IgD-negative memory B cell (primary cell): ENCODE data around the gene ETV3. TPM values are rescaled to one million over a fixed set of nuclear protein-coding genes. Genes with fewer than 3 reads are reported as not detected.

Experiments used
- H3K27ac Mint-ChIP-seq, 3 donors: one replicate each; pipeline ENCODE4 v1.8.0; 2020 to 2022; ENCODE audit warnings: mild to moderate bottlenecking in 3 of 3, mixed read lengths in 3 of 3, moderate library complexity in 1 of 3
- H3K27me3 Mint-ChIP-seq: one replicate; pipeline ENCODE4 v1.8.0; 2021; ENCODE audit warnings: mixed read lengths
- H3K36me3 Mint-ChIP-seq: one replicate; pipeline ENCODE4 v1.8.0; 2020; ENCODE audit warnings: mild to moderate bottlenecking, mixed read lengths
- H3K4me1 Mint-ChIP-seq, 3 donors: one replicate each; pipeline ENCODE4 v1.8.0; 2020 to 2022; ENCODE audit warnings: mixed read lengths in 3 of 3, mild to moderate bottlenecking in 1 of 3
- H3K4me3 Mint-ChIP-seq, 4 donors: one replicate each; pipeline ENCODE4 v1.8.0; 2020 to 2022; ENCODE audit warnings: mild to moderate bottlenecking in 4 of 4, mixed read lengths in 4 of 4, moderate library complexity in 3 of 4
- H3K9me3 Mint-ChIP-seq, 3 donors: one replicate each; pipeline ENCODE4 v1.8.0; 2020 to 2021; ENCODE audit warnings: mixed read lengths in 3 of 3, mild to moderate bottlenecking in 1 of 3
- polyA plus RNA-seq: library from polyadenylated mRNA; unstranded; fragments of 300-500 nt; fragmentation: Illumina TruSeq; gene quantifications from one replicate; pipeline ENCODE4 v1.2.3, GENCODE V29; 2021

ETV3 gene
- polyA plus RNA-seq, 1 donor from 2014 or later, result 4.7 TPM

DNA sequence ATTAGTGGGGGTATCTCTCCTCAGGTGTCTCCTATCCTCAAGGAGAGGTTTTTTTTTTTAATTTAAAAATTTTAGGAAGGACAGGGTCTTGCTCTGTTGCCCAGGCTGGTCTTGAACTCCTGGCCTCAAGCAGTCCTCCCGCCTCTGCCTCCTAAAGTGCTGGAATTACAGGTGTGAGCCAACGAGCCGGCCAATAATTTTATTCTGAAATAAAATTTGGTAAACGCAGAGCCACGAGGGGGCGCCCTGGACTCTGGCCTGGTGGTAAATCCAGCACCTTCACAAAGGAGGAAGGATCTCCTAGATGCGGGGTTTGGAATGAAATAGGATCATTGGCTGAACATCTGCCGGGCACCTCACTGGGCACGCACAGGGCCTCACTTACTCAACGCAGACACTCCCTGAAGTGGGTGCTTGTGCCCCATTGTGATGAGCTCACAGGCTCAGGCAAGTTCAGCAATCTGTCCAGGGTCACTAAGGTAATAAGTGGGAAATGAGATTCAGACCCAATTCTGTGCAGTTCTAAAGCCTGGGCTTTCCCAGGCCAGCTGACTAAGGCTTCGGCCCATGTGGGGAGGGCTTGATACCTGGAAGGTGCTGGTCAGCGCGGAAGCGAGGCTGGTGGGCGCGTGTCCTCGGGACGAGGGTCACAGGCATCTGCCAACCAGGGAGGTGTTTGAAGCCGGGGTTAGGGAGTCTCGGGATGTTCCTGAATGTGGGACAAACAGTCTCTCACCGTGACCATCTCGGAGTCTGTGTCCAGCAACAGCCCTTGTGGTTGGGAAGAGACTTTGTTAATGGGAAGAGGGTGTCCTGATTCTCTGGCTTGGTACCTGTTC, 32.7 kb upstream of the ETV3 start:
- Mint-ChIP-seq H3K9me3 (no peaks in the 10 kb centered on the region), H3K27ac (peak overlapping the region in 1 of 3 donors; percentile 93), H3K36me3 (no peaks in the 10 kb centered on the region), H3K4me3 (no peak overlapping the region), H3K4me1 (peaks cover 0 to 4% (median 4%) of the 10 kb centered on the region in 3 donors), H3K27me3 (peaks cover 7% of the 10 kb centered on the region)

GRCh38 chr1:157168015-157168414, 29.8 kb upstream of the ETV3 start:
- no peak overlapping the region for H3K4me3 Mint-ChIP-seq
- H3K27me3 Mint-ChIP-seq, result peaks cover 10% of the 10 kb centered on the region
- H3K27ac Mint-ChIP-seq, result no peak overlapping the region
- H3K36me3 Mint-ChIP-seq, result no peaks in the 10 kb centered on the region
- no peaks in the 10 kb centered on the region for H3K9me3 Mint-ChIP-seq
- peaks cover 0 to 7% (median 6%) of the 10 kb centered on the region in 3 donors for H3K4me1 Mint-ChIP-seq

DNA sequence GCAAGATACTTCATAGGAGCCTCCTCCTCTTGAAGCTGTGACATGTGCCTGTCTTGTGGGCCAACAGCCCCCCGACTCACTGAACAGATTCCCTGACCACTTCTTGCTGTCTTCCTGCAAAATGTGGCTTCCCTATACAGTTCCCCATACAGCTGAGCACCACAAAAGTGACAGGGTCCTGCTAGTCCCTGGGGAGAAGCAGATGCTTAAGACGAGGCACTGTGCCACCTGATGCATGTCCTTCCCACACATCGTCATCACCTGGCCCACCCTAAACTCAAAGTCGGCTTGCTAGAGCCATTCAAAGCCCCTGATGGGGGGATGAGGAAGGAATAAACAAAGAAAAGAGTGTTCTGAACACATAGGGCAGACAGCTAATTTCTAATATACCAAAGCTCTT, 29.2 kb upstream of the ETV3 start:
- no peaks in the 10 kb centered on the region for H3K36me3 Mint-ChIP-seq
- H3K4me3 Mint-ChIP-seq, result no peak overlapping the region
- H3K27ac Mint-ChIP-seq, result no peak overlapping the region
- peaks cover 10% of the 10 kb centered on the region for H3K27me3 Mint-ChIP-seq
- peaks cover 0 to 7% (median 5%) of the 10 kb centered on the region in 3 donors for H3K4me1 Mint-ChIP-seq
- no peaks in the 10 kb centered on the region for H3K9me3 Mint-ChIP-seq

DNA sequence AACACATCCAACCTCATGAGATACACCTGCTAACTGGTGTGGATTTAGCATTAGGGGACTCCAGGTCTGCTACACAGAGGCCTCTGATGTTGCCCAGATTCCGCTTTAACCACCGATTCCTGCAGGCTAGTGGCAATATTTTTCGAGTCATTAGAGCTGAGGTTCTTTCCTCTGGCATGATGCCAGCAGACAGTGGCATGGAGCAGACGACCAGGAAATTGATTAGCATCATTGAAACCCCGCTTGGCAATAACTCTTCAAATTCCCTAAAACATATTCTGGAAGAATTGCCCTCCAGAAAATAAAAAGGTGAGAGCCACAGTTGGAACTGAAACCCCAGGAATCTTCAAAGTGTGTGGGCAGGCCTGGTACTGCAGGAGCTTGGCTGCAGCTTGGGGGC, 28.4 kb upstream of the ETV3 start:
- Mint-ChIP-seq H3K36me3 (no peaks in the 10 kb centered on the region), H3K27me3 (peaks cover 10% of the 10 kb centered on the region), H3K4me1 (peaks cover 0 to 7% (median 5%) of the 10 kb centered on the region in 3 donors), H3K27ac (no peak overlapping the region), H3K9me3 (no peaks in the 10 kb centered on the region), H3K4me3 (no peak overlapping the region)

GRCh38 chr1:157163273-157164127, 25.3 kb upstream of the ETV3 start:
- Mint-ChIP-seq H3K9me3 (no peaks in the 10 kb centered on the region), H3K27me3 (peaks cover 5% of the 10 kb centered on the region), H3K4me3 (peak overlapping the region in 1 of 4 donors; percentile 10), H3K36me3 (no peaks in the 10 kb centered on the region), H3K4me1 (peaks cover 0 to 7% (median 7%) of the 10 kb centered on the region in 3 donors), H3K27ac (peak overlapping the region in 2 of 3 donors; percentile 0 to 15)

GRCh38 chr1:157162345-157162744, 24.1 kb upstream of the ETV3 start:
- H3K36me3 Mint-ChIP-seq, result no peaks in the 10 kb centered on the region
- H3K4me3 Mint-ChIP-seq, result no peak overlapping the region
- no peaks in the 10 kb centered on the region for H3K9me3 Mint-ChIP-seq
- H3K4me1 Mint-ChIP-seq, result peaks cover 0 to 5% (median 3%) of the 10 kb centered on the region in 3 donors
- peaks cover 5% of the 10 kb centered on the region for H3K27me3 Mint-ChIP-seq
- H3K27ac Mint-ChIP-seq, result no peak overlapping the region

DNA sequence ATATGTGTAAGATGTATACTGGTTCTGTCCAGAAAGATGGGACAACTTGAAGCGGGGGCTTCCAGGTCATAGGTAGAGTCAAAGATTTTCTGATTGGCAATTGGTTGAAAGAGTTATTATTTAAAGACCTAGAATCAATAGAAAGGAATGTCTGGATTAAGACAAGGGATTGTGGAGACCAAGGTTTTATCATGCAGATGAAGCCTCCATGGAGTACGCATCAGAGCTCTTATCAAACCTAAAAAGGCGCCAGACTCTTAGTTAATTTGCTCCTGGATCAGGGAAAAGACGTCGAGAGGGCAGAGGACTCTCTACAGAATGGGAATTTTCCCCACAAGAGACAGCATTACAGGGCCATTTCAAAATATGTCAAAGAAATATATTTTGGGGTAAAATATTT, 23.7 kb upstream of the ETV3 start:
- Mint-ChIP-seq H3K27ac (no peak overlapping the region), H3K4me3 (no peak overlapping the region), H3K27me3 (peaks cover 9% of the 10 kb centered on the region), H3K4me1 (peaks cover 0 to 5% (median 3%) of the 10 kb centered on the region in 3 donors), H3K9me3 (no peaks in the 10 kb centered on the region), H3K36me3 (no peaks in the 10 kb centered on the region)

DNA sequence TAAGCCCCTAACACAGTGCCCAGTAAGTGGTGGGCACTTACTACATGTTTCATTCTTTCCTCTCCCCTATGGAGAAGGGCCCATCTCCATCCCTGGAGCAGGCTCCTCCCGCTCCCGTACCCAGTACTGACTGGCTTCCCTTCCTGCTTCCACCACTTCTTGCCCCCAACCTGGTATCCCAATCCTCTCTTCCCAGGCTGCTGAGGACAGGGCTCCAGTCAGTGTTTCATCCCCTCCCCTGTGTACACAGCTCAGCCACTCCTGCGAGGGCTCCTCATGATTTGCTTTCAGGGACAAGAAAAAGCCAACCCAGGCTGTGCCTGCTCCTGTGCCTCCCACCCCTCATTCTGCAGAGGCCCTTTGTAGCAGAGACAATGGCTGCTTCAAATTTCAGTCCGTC, 20.8 kb upstream of the ETV3 start:
- peaks cover 0 to 10% (median 5%) of the 10 kb centered on the region in 3 donors for H3K4me1 Mint-ChIP-seq

GRCh38 chr1:157157501-157158190, 19.5 kb upstream of the ETV3 start:
- H3K36me3 Mint-ChIP-seq, result peaks cover 2% of the 10 kb centered on the region
- H3K9me3 Mint-ChIP-seq, result no peaks in the 10 kb centered on the region
- peaks cover 0 to 7% (median 2%) of the 10 kb centered on the region in 3 donors for H3K4me1 Mint-ChIP-seq
- H3K4me3 Mint-ChIP-seq, result peak overlapping the region in 1 of 4 donors; percentile 22
- no peak overlapping the region for H3K27ac Mint-ChIP-seq
- H3K27me3 Mint-ChIP-seq, result peaks cover 11% of the 10 kb centered on the region

More for the DNA sequence above, 20.8 kb upstream of the ETV3 start:
- no peaks in the 10 kb centered on the region for H3K9me3 Mint-ChIP-seq
- H3K4me3 Mint-ChIP-seq, result no peak overlapping the region
- no peak overlapping the region for H3K27ac Mint-ChIP-seq
- peaks cover 16% of the 10 kb centered on the region for H3K27me3 Mint-ChIP-seq
- peaks cover 1% of the 10 kb centered on the region for H3K36me3 Mint-ChIP-seq

DNA sequence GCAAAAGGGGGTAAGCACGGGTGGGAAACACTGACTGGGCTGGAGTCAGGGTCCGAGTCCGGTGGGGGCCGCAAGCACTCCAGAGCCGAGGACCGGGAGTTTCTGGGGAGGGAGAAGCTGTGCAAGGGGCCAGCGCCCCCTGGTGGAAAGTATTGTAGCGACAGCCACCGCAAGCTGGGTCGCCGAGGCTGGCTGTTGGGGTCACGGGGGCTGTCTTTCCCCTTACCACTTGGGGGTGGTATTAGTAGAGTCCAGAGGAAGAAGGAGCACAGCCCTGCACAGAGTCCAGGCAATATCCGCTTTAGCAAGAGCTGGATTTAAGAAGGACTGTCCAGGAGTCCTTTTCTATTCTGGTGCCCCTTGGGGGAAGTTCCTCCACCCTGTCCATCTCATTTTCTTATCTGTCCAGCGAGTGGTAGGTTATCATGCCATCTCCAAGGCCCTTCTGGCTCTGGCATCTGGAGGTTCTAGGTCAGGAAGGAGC, 17.9 kb upstream of the ETV3 start:
- peaks cover 0 to 7% (median 2%) of the 10 kb centered on the region in 3 donors for H3K4me1 Mint-ChIP-seq
- peaks cover 2% of the 10 kb centered on the region for H3K36me3 Mint-ChIP-seq
- no peak overlapping the region for H3K27ac Mint-ChIP-seq
- no peak overlapping the region for H3K4me3 Mint-ChIP-seq
- no peaks in the 10 kb centered on the region for H3K9me3 Mint-ChIP-seq
- peaks cover 11% of the 10 kb centered on the region for H3K27me3 Mint-ChIP-seq

DNA sequence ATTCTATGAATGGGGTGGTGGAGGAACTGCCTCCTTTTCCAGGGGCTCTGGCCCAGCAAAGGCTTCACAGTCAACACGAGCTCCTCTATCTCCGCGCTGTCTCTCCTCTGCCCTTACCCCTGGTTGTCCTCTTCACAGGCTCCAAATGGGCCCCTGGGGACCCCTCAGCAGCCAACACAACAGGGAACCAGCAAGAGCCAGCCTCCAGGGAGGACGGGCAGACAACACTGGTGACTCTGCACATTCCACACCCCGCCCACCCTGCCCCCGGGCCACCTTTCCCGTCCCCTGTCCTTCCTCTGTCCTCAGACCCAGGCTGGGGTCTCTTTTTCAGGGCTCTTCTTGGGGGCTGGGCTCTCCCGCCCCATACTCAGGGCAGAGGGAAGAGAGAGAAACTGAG, 17.5 kb upstream of the ETV3 start:
- H3K4me3 Mint-ChIP-seq, result no peak overlapping the region
- H3K27me3 Mint-ChIP-seq, result peaks cover 11% of the 10 kb centered on the region

GRCh38 chr1:157154940-157155514, 16.8 kb upstream of the ETV3 start:
- Mint-ChIP-seq H3K27ac (no peak overlapping the region), H3K9me3 (no peaks in the 10 kb centered on the region), H3K4me3 (no peak overlapping the region), H3K27me3 (peaks cover 11% of the 10 kb centered on the region), H3K4me1 (peaks cover 0 to 7% (median 2%) of the 10 kb centered on the region in 3 donors), H3K36me3 (peaks cover 2% of the 10 kb centered on the region)

More for the DNA sequence above, 17.5 kb upstream of the ETV3 start:
- peaks cover 0 to 7% (median 2%) of the 10 kb centered on the region in 3 donors for H3K4me1 Mint-ChIP-seq
- H3K9me3 Mint-ChIP-seq, result no peaks in the 10 kb centered on the region
- H3K36me3 Mint-ChIP-seq, result peaks cover 2% of the 10 kb centered on the region
- H3K27ac Mint-ChIP-seq, result no peak overlapping the region

DNA sequence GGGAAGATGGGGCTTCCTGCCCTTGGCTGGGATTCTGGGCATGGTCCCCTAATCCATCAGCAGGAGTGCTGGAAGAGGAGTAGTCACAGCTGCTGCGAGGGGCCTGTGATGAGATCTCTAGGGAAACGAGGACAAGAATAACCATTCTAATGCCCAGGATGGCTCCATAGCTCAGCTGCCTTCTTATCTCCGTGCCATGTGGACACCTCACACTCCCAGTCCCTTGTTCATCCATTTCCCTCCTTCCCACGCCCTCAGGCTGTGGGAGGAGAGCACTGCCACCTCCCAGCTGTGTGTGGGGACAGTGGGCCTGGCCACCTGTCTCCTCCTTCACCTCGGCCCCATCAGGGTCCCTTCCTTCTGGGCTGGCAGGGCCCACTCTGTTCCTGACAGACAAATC, 16.1 kb upstream of the ETV3 start:
- Mint-ChIP-seq H3K9me3 (no peaks in the 10 kb centered on the region), H3K36me3 (peaks cover 2% of the 10 kb centered on the region), H3K4me1 (peaks cover 0 to 7% (median 2%) of the 10 kb centered on the region in 3 donors), H3K27ac (no peak overlapping the region), H3K4me3 (no peak overlapping the region), H3K27me3 (peaks cover 11% of the 10 kb centered on the region)

GRCh38 chr1:157153746-157154145, 15.6 kb upstream of the ETV3 start:
- H3K27me3 Mint-ChIP-seq, result peaks cover 11% of the 10 kb centered on the region
- H3K27ac Mint-ChIP-seq, result no peak overlapping the region
- H3K9me3 Mint-ChIP-seq, result no peaks in the 10 kb centered on the region
- peaks cover 2% of the 10 kb centered on the region for H3K36me3 Mint-ChIP-seq
- H3K4me3 Mint-ChIP-seq, result no peak overlapping the region
- H3K4me1 Mint-ChIP-seq, result peaks cover 0 to 7% (median 2%) of the 10 kb centered on the region in 3 donors
